Neural cell (in vitro differentiated cells): ENCODE data around the gene BRD3OS. TPM values are rescaled to one million over a fixed set of nuclear protein-coding genes. Genes with fewer than 3 reads are reported as not detected.

Experiments used
- H2AFZ ChIP-seq: fragments of 200-600, 300-800 bp; sonication (generic), shearing (Covaris generic); 2 replicates; pipeline ENCODE4 v1.6.0; 2014; ENCODE audit warnings: low read depth, mild to moderate bottlenecking, antibody characterized with exemption, low read length, moderate library complexity
- H3F3A ChIP-seq: fragments of 200-600 bp; shearing (Covaris generic); 2 replicates; pipeline ENCODE4 v1.6.1; 2016; ENCODE audit warnings: mild to moderate bottlenecking, moderate library complexity, mixed read lengths, antibody characterized with exemption, low read length; ENCODE audit not compliant: insufficient read depth, poor library complexity, severe bottlenecking
- H3K27ac ChIP-seq: fragments of 200-600, 300-800 bp; sonication (generic), shearing (Covaris generic); 2 replicates; pipeline ENCODE4 v1.5.1; 2014; ENCODE audit warnings: mild to moderate bottlenecking, low read length, moderate library complexity
- H3K27me3 ChIP-seq: fragments of 300-800, 200-600 bp; sonication (generic), shearing (Covaris generic); 2 replicates; pipeline ENCODE4 v1.6.0; 2014; ENCODE audit warnings: mild to moderate bottlenecking, low read depth, low read length, moderate library complexity; ENCODE audit not compliant: insufficient read depth
- H3K36me3 ChIP-seq: fragments of 300-800, 200-600 bp; sonication (generic), shearing (Covaris generic); 2 replicates; pipeline ENCODE4 v1.5.1; 2014; ENCODE audit warnings: mild to moderate bottlenecking, antibody characterized with exemption, low read length, moderate library complexity; ENCODE audit not compliant: insufficient read depth
- H3K4me2 ChIP-seq: fragments of 300-800, 200-600 bp; sonication (generic), shearing (Covaris generic); 2 replicates; pipeline ENCODE4 v1.6.0; 2014; ENCODE audit warnings: mild to moderate bottlenecking, low read length
- H3K4me3 ChIP-seq: fragments of 300-800, 200-600 bp; sonication (generic), shearing (Covaris generic); 2 replicates; pipeline ENCODE4 v1.5.1; 2014; ENCODE audit warnings: mild to moderate bottlenecking, low read length, moderate library complexity
- H3K79me2 ChIP-seq: fragments of 200-600 bp; shearing (Covaris generic); replicated peaks from 2 replicates; pipeline ENCODE4 v1.6.0; 2014; ENCODE audit warnings: mild to moderate bottlenecking, low read length, moderate library complexity; ENCODE audit not compliant: insufficient read depth
- H3K9ac ChIP-seq: fragments of 300-800, 200-600 bp; sonication (generic), shearing (Covaris generic); 2 replicates; pipeline ENCODE4 v1.6.1; 2016; ENCODE audit warnings: mild to moderate bottlenecking, low read length, mixed read lengths
- H3K9me2 ChIP-seq: fragments of 200-600 bp; shearing (Covaris generic); 2 replicates; pipeline ENCODE4 v1.6.1; 2016; ENCODE audit warnings: mild to moderate bottlenecking, low read length, mixed read lengths; ENCODE audit not compliant: insufficient read depth
- H3K9me3 ChIP-seq: fragments of 200-600, 300-800 bp; sonication (generic), shearing (Covaris generic); 2 replicates; pipeline ENCODE4 v1.6.1; 2016; ENCODE audit warnings: mild to moderate bottlenecking, mixed run types, low read length, moderate library complexity, mixed read lengths
- H4K20me1 ChIP-seq: fragments of 200-600 bp; shearing (Covaris generic); 2 replicates; pipeline ENCODE4 v1.6.1; 2016; ENCODE audit warnings: mild to moderate bottlenecking, mixed run types; ENCODE audit not compliant: insufficient read depth
- CTCF ChIP-seq: fragments of 450-650 bp; IDR thresholded peaks from 2 replicates; pipeline ENCODE4 v1.5.1; 2014; ENCODE audit warnings: antibody characterized with exemption, mild to moderate bottlenecking, moderate library complexity; ENCODE audit not compliant: poor library complexity, severe bottlenecking
- EP300 ChIP-seq: fragments of 450-650 bp; conservative IDR thresholded peaks from 2 replicates; pipeline ENCODE4 v1.6.1; 2014; ENCODE audit warnings: antibody characterized with exemption, mild to moderate bottlenecking, moderate library complexity; ENCODE audit not compliant: poor library complexity, severe bottlenecking
- EZH2 ChIP-seq: fragments of 200-600, 300-800 bp; shearing (Covaris generic), sonication (generic); IDR thresholded peaks from 2 replicates; pipeline ENCODE4 v1.6.1; 2014; ENCODE audit warnings: antibody characterized with exemption, low read length, borderline replicate concordance, mild to moderate bottlenecking; ENCODE audit not compliant: insufficient read depth, poor library complexity, severe bottlenecking
- MXI1 ChIP-seq: fragments of 450-650 bp; conservative IDR thresholded peaks from 2 replicates; pipeline ENCODE4 v1.6.1; 2014; ENCODE audit warnings: antibody characterized with exemption, mild to moderate bottlenecking; ENCODE audit not compliant: poor library complexity, severe bottlenecking
- POLR2AphosphoS5 ChIP-seq: IDR thresholded peaks from 2 replicates; pipeline ENCODE4 v1.6.1; 2012
- RAD21 ChIP-seq: fragments of 450-650 bp; conservative IDR thresholded peaks from 2 replicates; pipeline ENCODE4 v1.6.1; 2014; ENCODE audit warnings: antibody characterized with exemption, mild to moderate bottlenecking, moderate library complexity
- REST ChIP-seq: IDR thresholded peaks from 2 replicates; pipeline ENCODE4 v1.6.1; 2012; ENCODE audit warnings: borderline replicate concordance
- SMC3 ChIP-seq: fragments of 450-650 bp; conservative IDR thresholded peaks from 2 replicates; pipeline ENCODE4 v1.6.1; 2014; ENCODE audit warnings: antibody characterized with exemption, mild to moderate bottlenecking, moderate library complexity; ENCODE audit not compliant: poor library complexity
- TAF1 ChIP-seq: IDR thresholded peaks from 2 replicates; pipeline ENCODE4 v1.6.1; 2012; ENCODE audit warnings: low read depth
- polyA plus RNA-seq: library from polyadenylated mRNA; depleted of rRNA; stranded (reverse); fragments of >200 nt; gene quantifications from 2 replicates; pipeline ENCODE4 v1.2.3, GENCODE V29; 2014

The BRD3OS gene
- polyA plus RNA-seq, 1 donor from 2014 or later: 49.5 TPM

GRCh38 chr9:134035041-134036039, 10.1 kb downstream of the BRD3OS start:
- Histone ChIP-seq H3K27ac (no peak overlapping the region), H3K9me2 (no peaks in the 10 kb centered on the region), H3K9ac (no peak overlapping the region), H3K79me2 (no peaks in the 10 kb centered on the region), H3K4me2 (no peak overlapping the region), H4K20me1 (no peaks in the 10 kb centered on the region), H3F3A (no peaks in the 10 kb centered on the region), H2AFZ (no peak overlapping the region), H3K9me3 (no peaks in the 10 kb centered on the region), H3K36me3 (peaks cover 9% of the 10 kb centered on the region), H3K27me3 (no peaks in the 10 kb centered on the region), H3K4me3 (no peak overlapping the region)
- no peak for TF ChIP-seq REST
- no peak for TF ChIP-seq RAD21
- TF ChIP-seq TAF1: no peak
- TF ChIP-seq EP300: no peak
- TF ChIP-seq SMC3: no peak
- no peak for TF ChIP-seq CTCF
- no peak for TF ChIP-seq EZH2
- no peak for TF ChIP-seq POLR2AphosphoS5
- TF ChIP-seq MXI1: no peak

DNA sequence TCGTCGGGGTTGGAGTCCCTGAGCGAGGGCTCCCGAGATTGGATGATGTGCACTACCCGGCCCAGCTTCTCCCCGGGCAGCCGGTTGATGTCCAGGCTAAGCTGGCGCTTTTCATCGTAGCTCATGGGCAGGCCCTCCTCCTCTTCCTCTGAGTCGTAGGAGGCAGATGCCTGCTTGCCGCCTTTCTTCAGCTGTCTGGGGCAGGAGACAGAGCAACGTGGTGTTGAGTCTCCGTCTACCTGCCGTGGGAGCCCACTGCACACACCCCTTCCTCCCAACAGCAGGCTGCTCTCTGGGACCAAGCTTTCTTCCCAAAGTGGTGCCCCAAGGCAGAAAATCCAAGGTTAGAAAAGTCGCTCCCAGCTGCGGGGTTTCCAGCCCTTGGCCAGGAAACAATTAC, 10.8 kb downstream of the BRD3OS start:
- H3F3A ChIP-seq: no peaks in the 10 kb centered on the region
- no peaks in the 10 kb centered on the region for H3K9me2 ChIP-seq
- no peak overlapping the region for H3K27ac ChIP-seq
- no peaks in the 10 kb centered on the region for H3K27me3 ChIP-seq
- H3K79me2 ChIP-seq: no peaks in the 10 kb centered on the region
- H3K9ac ChIP-seq: no peak overlapping the region
- TF ChIP-seq REST (no peak), POLR2AphosphoS5 (no peak), MXI1 (no peak), EP300 (no peak), EZH2 (no peak), TAF1 (no peak), CTCF (no peak), SMC3 (no peak)
- peaks cover 9% of the 10 kb centered on the region for H3K36me3 ChIP-seq
- H3K9me3 ChIP-seq: no peaks in the 10 kb centered on the region
- no peaks in the 10 kb centered on the region for H4K20me1 ChIP-seq
- no peak overlapping the region for H3K4me2 ChIP-seq
- no peak overlapping the region for H2AFZ ChIP-seq
- H3K4me3 ChIP-seq: no peak overlapping the region
